ENCODE measurements around the gene UCN2. TPM values are rescaled to one million over a fixed set of nuclear protein-coding genes. Genes with fewer than 3 reads are reported as not detected.
"Not testable (repeated sequence)": the region's sequence is repeated elsewhere in the genome, so short reads cannot be mapped to it uniquely, and the experiment has no call there.

The UCN2 gene
- total RNA-seq, 1 donor from 2014 or later: not detected

- Histone ChIP-seq H3K4me1 (peaks cover 24% of the 10 kb centered on the region), H3K36me3 (no peaks in the 10 kb centered on the region), H3K27me3 (no peaks in the 10 kb centered on the region), H3K9me3 (no peaks in the 10 kb centered on the region), H3K27ac (no peak overlapping the region), H3K4me3 (no peak overlapping the region)
- no peak for DNase-seq
- ATAC-seq: no peak
- intact Hi-C loops (cut with DNase I): no loop called here
- TF ChIP-seq CTCF (IDR thresholded peaks at IDR 0.05): no peak
These were observed 8.2 kb downstream of the UCN2 start for GRCh38 chr3:48555231-48555948.

GRCh38 chr3:48553886-48554845 is 9.4 kb downstream of the UCN2 start:
- TF ChIP-seq CTCF (IDR thresholded peaks at IDR 0.05): no peak
- Histone ChIP-seq H3K9me3 (no peaks in the 10 kb centered on the region), H3K27ac (no peak overlapping the region), H3K4me1 (peaks cover 16% of the 10 kb centered on the region), H3K36me3 (no peaks in the 10 kb centered on the region), H3K4me3 (no peak overlapping the region), H3K27me3 (no peaks in the 10 kb centered on the region)
- intact Hi-C loops (cut with DNase I): no loop called here
- no peak for ATAC-seq
- DNase-seq: no peak

GRCh38 chr3:48553361-48553760 is 10.2 kb downstream of the UCN2 start:
- no peaks in the 10 kb centered on the region for H3K9me3 ChIP-seq
- H3K36me3 ChIP-seq: no peaks in the 10 kb centered on the region
- no peak for TF ChIP-seq CTCF (IDR thresholded peaks at IDR 0.05)
- H3K27me3 ChIP-seq: no peaks in the 10 kb centered on the region
- no peak overlapping the region for H3K27ac ChIP-seq
- DNase-seq: no peak
- intact Hi-C loops (cut with DNase I): no loop called here
- no peak overlapping the region for H3K4me3 ChIP-seq
- peaks cover 15% of the 10 kb centered on the region for H3K4me1 ChIP-seq
- no peak for ATAC-seq

GRCh38 chr3:48552111-48552951 is 11.2 kb downstream of the UCN2 start:
- DNase-seq: peak; percentile 65
- no peak overlapping the region for H3K27ac ChIP-seq
- ATAC-seq: no peak
- intact Hi-C loops (cut with DNase I): no loop called here
- H3K9me3 ChIP-seq: no peaks in the 10 kb centered on the region
- peaks cover 8% of the 10 kb centered on the region for H3K4me1 ChIP-seq
- TF ChIP-seq CTCF (IDR thresholded peaks at IDR 0.05): no peak
- H3K27me3 ChIP-seq: no peaks in the 10 kb centered on the region
- no peaks in the 10 kb centered on the region for H3K36me3 ChIP-seq
- H3K4me3 ChIP-seq: no peak overlapping the region

GRCh38 chr3:48551651-48552050 is 11.9 kb downstream of the UCN2 start:
- intact Hi-C loops (cut with DNase I); DNase-seq; H3K27ac ChIP-seq; H3K9me3 ChIP-seq; H3K4me3 ChIP-seq; H3K27me3 ChIP-seq; H3K4me1 ChIP-seq; H3K36me3 ChIP-seq; ATAC-seq: not testable (repeated sequence)

All from upper lobe of right lung (tissue), 1 donor.